T-cell (primary cell): ENCODE data around the gene AGPS. TPM values are rescaled to one million over a fixed set of nuclear protein-coding genes. Genes with fewer than 3 reads are reported as not detected.

Experiments used
- ATAC-seq, 4 experiments: fragments of 200-7000 bp in 3 of 4; fragments of 150-1000 bp in 1 of 4; cut with Tn5 transposase; replicated peaks in 1 of 4; 1 replicate in 3 of 4; 2 replicates in 1 of 4; pipeline ENCODE4 v1.10.0; 2021; ENCODE audit warnings: moderate library complexity in 3 of 4, mild to moderate bottlenecking in 2 of 4, moderate number of reproducible peaks in 1 of 4
- CTCF ChIA-PET, 2 donors: fragments of 300-600 bp; sonication (Branson Sonifier 250); formaldehyde crosslinking; loops; one replicate each; lab custom pipeline; 2022; ENCODE audit warnings: antibody characterized with exemption in 2 of 2; lab: Charles Lee
- POLR2A ChIA-PET, 2 donors: fragments of 300-600 bp; sonication (Branson Sonifier 250); formaldehyde crosslinking; loops; one replicate each; lab custom pipeline; 2022; ENCODE audit warnings: antibody characterized with exemption in 2 of 2; lab: Charles Lee
- DNase-seq, 35 experiments: peaks; one replicate each; pipeline versions ENCODE4 v3.0.0 to v3.0.0-alpha.2; 2013 to 2023
- H3K27ac ChIP-seq: one replicate; pipeline ENCODE4 v1.5.1; 2013; ENCODE audit warnings: low read length
- H3K27me3 ChIP-seq, 2 experiments: replicated peaks in 1 of 2; 1 replicate in 1 of 2; 2 replicates in 1 of 2; pipeline versions ENCODE4 v1.6.1 to v1.7.0; 2013; ENCODE audit warnings: low read length in 1 of 2, mixed read lengths in 1 of 2; ENCODE audit not compliant: control insufficient read depth in 2 of 2, insufficient read depth in 2 of 2; ENCODE audit errors: extremely low read depth in 1 of 2
- H3K36me3 ChIP-seq, 2 donors: 1 replicate in 1 of 2; 2 replicates in 1 of 2; pipeline versions ENCODE4 v1.6.1 to v1.7.0; 2013; ENCODE audit warnings: low read length in 1 of 2; ENCODE audit not compliant: control insufficient read depth in 2 of 2, insufficient read depth in 1 of 2; ENCODE audit errors: extremely low read depth in 1 of 2
- H3K4me1 ChIP-seq, 2 experiments: 1 replicate in 1 of 2; 2 replicates in 1 of 2; pipeline versions ENCODE4 v1.6.1 to v1.7.0; 2013; ENCODE audit warnings: low read length in 2 of 2, mixed read lengths in 1 of 2; ENCODE audit not compliant: insufficient read depth in 2 of 2, control insufficient read depth in 1 of 2; ENCODE audit errors: extremely low read depth in 1 of 2
- H3K4me3 ChIP-seq, 2 donors: 1 replicate in 1 of 2; 2 replicates in 1 of 2; pipeline versions ENCODE4 v1.5.1 to v1.7.0; 2013; ENCODE audit warnings: mild to moderate bottlenecking in 2 of 2, low read length in 1 of 2, moderate library complexity in 1 of 2; ENCODE audit not compliant: control insufficient read depth in 1 of 2; ENCODE audit errors: extremely low read depth in 1 of 2
- H3K9me3 ChIP-seq: 2 replicates; pipeline ENCODE4 v1.7.0; 2013
- H3K27ac Mint-ChIP-seq, 2 donors: one replicate each; pipeline ENCODE4 v1.8.0; 2020 to 2021; ENCODE audit warnings: mild to moderate bottlenecking in 2 of 2, mixed read lengths in 2 of 2
- H3K27me3 Mint-ChIP-seq, 2 donors: one replicate each; pipeline ENCODE4 v1.8.0; 2021 to 2022; ENCODE audit warnings: mixed read lengths in 2 of 2
- H3K36me3 Mint-ChIP-seq: one replicate; pipeline ENCODE4 v1.8.0; 2021; ENCODE audit warnings: mixed read lengths
- H3K4me1 Mint-ChIP-seq, 3 donors: one replicate each; pipeline ENCODE4 v1.8.0; 2020 to 2022; ENCODE audit warnings: mixed read lengths in 3 of 3, mild to moderate bottlenecking in 1 of 3
- H3K4me3 Mint-ChIP-seq, 3 donors: one replicate each; pipeline ENCODE4 v1.8.0; 2020 to 2022; ENCODE audit warnings: mild to moderate bottlenecking in 3 of 3, mixed read lengths in 3 of 3, moderate library complexity in 3 of 3
- H3K9me3 Mint-ChIP-seq, 3 donors: one replicate each; pipeline ENCODE4 v1.8.0; 2020 to 2022; ENCODE audit warnings: mixed read lengths in 3 of 3
- whole genome bisulfite sequencing: methylation state at CpG from one replicate; pipeline ENCODE4 v1.1.5; 2013; ENCODE audit warnings: missing lambda C conversion rate; ENCODE audit not compliant: insufficient coverage; 5-methylcytosine and 5-hydroxymethylcytosine counted together
- total RNA-seq, 35 experiments: library from RNA in 6 of 35; stranded (reverse) in 6 of 35; fragments of 120-200 nt in 1 of 35; gene quantifications; one replicate each; pipeline versions ENCODE4 v1.2.1 to v1.2.4 and lab custom pipeline; 2013 to 2026

Gene AGPS
- total RNA-seq, 5 donors from 2014 or later (not counting 1 experiment from before 2014, with no cell fraction given): 26.1 to 32.3 (median 29.6) TPM

DNA sequence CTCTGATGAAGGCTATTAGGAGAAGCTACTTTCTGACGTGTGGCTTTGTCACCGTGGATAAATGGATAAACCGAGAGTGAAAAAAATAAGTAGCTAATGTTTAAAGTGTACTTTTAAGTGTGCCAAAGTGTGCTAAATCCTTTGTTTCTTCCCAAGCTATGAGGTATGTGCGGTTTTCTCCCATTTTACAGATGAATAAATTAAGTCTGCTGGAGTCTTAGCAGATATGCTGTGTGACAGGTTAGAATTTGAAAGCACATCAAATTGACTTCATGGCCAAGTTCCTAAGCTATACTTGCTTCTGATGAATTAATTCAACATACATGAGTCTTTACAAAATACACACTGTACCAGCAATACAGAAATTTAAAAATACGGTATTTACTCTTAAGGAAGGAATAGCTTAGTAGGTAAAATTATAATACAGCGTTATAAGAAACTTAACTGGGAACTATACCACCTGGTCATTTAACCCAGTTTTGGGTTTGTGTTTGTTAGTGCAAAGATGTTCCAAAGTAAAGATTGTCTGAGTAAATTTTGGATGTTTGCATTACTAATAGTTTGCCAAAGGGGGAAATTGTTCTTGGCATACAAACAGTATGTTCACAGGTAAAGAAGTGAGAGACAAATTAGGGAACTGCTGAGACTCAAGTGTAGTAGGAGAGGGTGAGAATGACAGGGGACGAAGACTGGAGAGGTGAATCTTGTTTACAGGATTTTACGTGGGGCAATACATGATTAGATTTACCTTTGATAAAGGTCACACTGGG, 1.4 kb downstream of the AGPS start:
- Histone ChIP-seq H3K36me3 (no peaks in the 10 kb centered on the region), H3K4me3 (no peak overlapping the region), H3K27ac (no peak overlapping the region), H3K27me3 (no peaks in the 10 kb centered on the region), H3K4me1 (peaks cover 17 to 18% of the 10 kb centered on the region in 2 experiments), H3K9me3 (no peaks in the 10 kb centered on the region)
- no peaks in the 10 kb centered on the region for H3K27me3 Mint-ChIP-seq
- H3K27ac Mint-ChIP-seq: peak overlapping the region in 1 of 2 donors; percentile 87
- DNase-seq (no peak), ATAC-seq (no peak)
- 74% methylated on average over 4 of the region's 8 CpGs for WGBS
- H3K4me3 Mint-ChIP-seq: peak overlapping the region; percentile 84 to 94 (median 91)
- ChIA-PET CTCF (interaction anchor here (0.6 to 2.8 kb wide), 15 partner anchors 12 to 249 kb away, joined by 3 to 16 read pairs (median 4); partner anchors contain the start of gene NFE2L2 (in 1 of the 2)), POLR2A (interaction anchor here (0.5 to 1.2 kb wide), 11 partner anchors 18 to 307 kb away, joined by 3 to 13 read pairs (median 7); no protein-coding TSS in a partner anchor)
- no peaks in the 10 kb centered on the region for H3K9me3 Mint-ChIP-seq
- H3K36me3 Mint-ChIP-seq: peaks cover 10% of the 10 kb centered on the region
- H3K4me1 Mint-ChIP-seq: peaks cover 65 to 79% (median 70%) of the 10 kb centered on the region in 3 donors

DNA sequence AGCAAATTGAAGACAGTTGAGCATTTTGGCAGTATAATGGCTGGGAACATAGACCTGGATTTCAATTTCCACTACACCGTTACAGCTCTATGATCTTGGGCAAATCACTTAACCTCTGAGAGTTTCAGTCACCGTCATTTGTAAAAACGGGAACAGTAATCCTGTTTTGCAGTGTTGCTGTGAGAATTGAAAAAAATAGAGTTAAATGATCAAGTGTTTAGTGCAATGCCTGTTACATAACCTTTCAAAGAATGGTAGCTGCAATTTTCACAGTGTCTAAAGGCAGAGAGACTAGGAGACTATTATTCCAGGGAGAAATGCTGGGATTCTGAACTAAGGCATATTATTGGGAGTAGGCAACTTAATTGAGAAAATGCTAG, 2.0 kb downstream of the AGPS start:
- H3K4me1 ChIP-seq: peaks cover 17 to 18% of the 10 kb centered on the region in 2 experiments
- no CpG with 5 or more reads among the region's 3 CpGs for WGBS
- ChIA-PET POLR2A (interaction anchor here (0.5 to 1.1 kb wide), 5 partner anchors 18 to 239 kb away, joined by 3 to 13 read pairs (median 6); partner anchors contain the start of gene NFE2L2 (in 1 of the 2)), CTCF (interaction anchor here (0.6 to 2.8 kb wide), 7 partner anchors 20 to 250 kb away, joined by 3 to 16 read pairs (median 6); partner anchors contain the start of gene NFE2L2 (in 1 of the 2))
- Mint-ChIP-seq H3K27me3 (no peaks in the 10 kb centered on the region), H3K4me3 (peak overlapping the region; percentile 84 to 94 (median 91)), H3K9me3 (no peaks in the 10 kb centered on the region), H3K27ac (no peak overlapping the region), H3K36me3 (peaks cover 10% of the 10 kb centered on the region), H3K4me1 (peaks cover 70 to 83% (median 75%) of the 10 kb centered on the region in 3 donors)
- ATAC-seq: no peak
- no peak overlapping the region for H3K4me3 ChIP-seq
- H3K27me3 ChIP-seq: no peaks in the 10 kb centered on the region
- no peak for DNase-seq
- no peaks in the 10 kb centered on the region for H3K9me3 ChIP-seq
- no peaks in the 10 kb centered on the region for H3K36me3 ChIP-seq
- no peak overlapping the region for H3K27ac ChIP-seq

DNA sequence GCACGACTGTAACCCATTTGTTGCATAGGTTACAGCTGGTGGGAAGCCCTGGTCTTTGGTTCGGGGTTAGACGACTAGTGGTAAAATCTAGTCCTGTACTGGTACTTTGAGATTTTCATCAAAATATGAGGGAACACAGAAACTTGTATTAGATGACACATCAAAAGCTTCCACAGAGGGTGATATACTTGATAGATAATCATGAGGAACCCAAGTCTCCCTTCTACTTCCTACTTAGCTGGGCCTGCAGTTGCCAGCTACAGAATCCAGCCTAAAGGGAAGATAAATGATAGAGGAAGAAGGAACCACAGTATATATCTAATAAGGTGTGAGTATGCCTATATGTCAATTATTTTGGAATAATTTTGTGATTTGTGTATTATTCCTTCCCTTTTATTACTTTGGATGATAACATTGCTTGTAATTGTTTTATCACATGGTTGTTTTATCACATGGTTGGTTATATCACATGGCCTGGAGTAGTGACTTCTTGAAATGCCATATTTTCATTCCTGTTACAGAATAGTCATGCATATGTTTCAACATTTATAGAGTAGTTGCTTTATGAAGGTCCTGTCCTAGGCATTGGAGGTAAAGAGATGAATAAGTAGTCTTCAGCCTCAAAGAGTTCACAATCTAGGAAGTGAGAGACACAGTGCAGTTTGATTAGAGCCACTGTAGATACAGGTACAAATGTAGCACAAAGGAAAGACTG, 2.9 kb downstream of the AGPS start:
- no peaks in the 10 kb centered on the region for H3K36me3 ChIP-seq
- POLR2A ChIA-PET: interaction anchor here in 1 of 2 donors (0.6 to 1.1 kb wide), 2 partner anchors 10 to 131 kb away, joined by 3 to 10 read pairs; partner anchors contain the start of gene NFE2L2
- Mint-ChIP-seq H3K27me3 (no peaks in the 10 kb centered on the region), H3K36me3 (peaks cover 10% of the 10 kb centered on the region), H3K27ac (no peak overlapping the region), H3K9me3 (no peaks in the 10 kb centered on the region), H3K4me1 (peaks cover 76 to 80% (median 77%) of the 10 kb centered on the region in 3 donors), H3K4me3 (no peak overlapping the region)
- peaks cover 17 to 18% of the 10 kb centered on the region in 2 experiments for H3K4me1 ChIP-seq
- ATAC-seq (no peak), DNase-seq (no peak)
- H3K27me3 ChIP-seq: no peaks in the 10 kb centered on the region
- no peak overlapping the region for H3K4me3 ChIP-seq
- CTCF ChIA-PET: interaction anchor here in 1 of 2 donors (1.0 kb wide), 1 partner anchor 60 kb away, joined by 3 read pairs; no protein-coding TSS in a partner anchor
- 100% methylated on average over 1 of the region's 3 CpGs for WGBS
- H3K9me3 ChIP-seq: no peaks in the 10 kb centered on the region
- no peak overlapping the region for H3K27ac ChIP-seq

DNA sequence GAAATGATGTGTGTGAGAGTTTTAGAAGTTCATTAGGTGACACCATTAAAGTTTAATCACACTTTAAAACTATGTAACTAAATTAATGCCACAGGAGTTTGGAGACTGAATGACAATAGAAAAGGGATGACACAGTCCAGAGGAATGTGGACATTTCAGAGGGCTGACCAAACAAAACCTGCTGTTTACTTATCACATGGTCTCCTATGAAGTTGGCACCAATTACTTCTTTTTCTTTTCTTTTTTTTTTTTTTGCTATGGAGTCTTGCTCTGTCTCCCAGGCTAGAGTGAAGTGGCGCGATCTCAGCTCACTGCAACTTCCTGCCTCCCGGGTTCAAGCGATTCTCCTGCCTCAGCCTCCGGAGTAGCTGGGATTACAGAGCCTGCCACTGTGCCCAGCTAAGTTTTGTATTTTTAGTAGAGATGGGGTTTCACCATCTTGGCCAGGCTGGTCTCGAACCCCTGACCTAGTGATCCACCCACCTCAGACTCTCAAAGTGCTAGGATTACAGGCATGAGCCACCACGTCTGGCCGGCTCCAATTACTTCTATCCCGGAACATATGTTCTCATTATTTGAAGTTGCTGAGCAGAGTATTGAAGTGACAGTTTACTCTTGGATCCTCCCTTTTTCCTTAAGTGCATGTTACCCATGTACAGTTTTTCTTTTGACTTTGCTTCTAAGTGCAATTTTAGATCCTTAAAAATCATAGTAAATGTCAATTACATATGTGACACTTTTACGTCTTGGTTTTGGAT, 4.3 kb downstream of the AGPS start:
- Mint-ChIP-seq H3K36me3 (peaks cover 10% of the 10 kb centered on the region), H3K27ac (no peak overlapping the region), H3K27me3 (no peaks in the 10 kb centered on the region), H3K9me3 (no peaks in the 10 kb centered on the region), H3K4me1 (peaks cover 77 to 80% (median 77%) of the 10 kb centered on the region in 3 donors), H3K4me3 (no peak overlapping the region)
- no peaks in the 10 kb centered on the region for H3K9me3 ChIP-seq
- H3K4me3 ChIP-seq: no peak overlapping the region
- H3K27ac ChIP-seq: no peak overlapping the region
- POLR2A ChIA-PET: interaction anchor here in 1 of 2 donors (0.6 kb wide), 1 partner anchor 112 kb away, joined by 4 read pairs; no protein-coding TSS in a partner anchor
- H3K4me1 ChIP-seq: peaks cover 13 to 16% of the 10 kb centered on the region in 2 experiments
- no peaks in the 10 kb centered on the region for H3K36me3 ChIP-seq
- WGBS: no CpG with 5 or more reads among the region's 10 CpGs
- no peaks in the 10 kb centered on the region for H3K27me3 ChIP-seq
- DNase-seq (no peak), ATAC-seq (no peak)
- CTCF ChIA-PET: interaction anchor here in 1 of 2 donors (0.6 kb wide), 1 partner anchor 19 kb away, joined by 3 read pairs; no protein-coding TSS in a partner anchor

DNA sequence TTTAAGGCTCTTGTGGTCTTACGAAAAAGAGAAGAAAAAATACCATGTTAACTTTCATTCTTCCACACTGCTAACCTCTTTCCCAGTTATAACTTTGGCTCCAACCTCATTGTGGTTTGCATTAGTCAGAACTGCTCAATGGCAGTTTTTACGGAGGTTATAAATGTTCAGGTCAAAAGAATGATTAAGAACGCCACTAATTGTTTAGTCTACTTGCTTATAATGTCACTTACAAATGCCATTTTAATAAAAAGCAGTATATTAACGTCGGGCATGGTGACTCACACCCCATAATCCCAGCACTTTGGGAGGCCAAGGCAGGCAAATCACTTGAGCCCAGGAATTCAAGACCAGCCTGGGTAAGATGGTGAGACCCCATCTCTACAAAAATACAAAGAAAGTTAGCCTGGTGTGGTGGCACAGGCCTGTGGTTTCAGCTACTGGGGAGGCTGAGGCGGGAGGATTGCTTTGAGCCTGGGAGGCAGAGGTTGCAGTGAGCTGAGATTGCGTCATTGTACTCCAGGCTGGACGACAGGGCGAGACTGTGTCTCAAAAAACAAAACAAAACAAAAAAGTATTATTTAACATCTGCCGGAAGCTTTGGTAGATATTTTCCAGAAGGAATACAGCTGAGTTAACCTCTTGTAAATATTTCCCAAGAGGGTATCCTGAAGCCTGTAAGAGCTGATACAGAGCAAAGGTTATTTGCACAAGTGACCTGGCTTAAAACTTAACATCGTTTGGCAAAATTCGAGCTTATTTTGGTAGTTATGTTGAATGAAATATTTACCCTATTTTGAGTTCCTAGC, 5.1 kb downstream of the AGPS start:
- ChIA-PET POLR2A (interaction anchor here in 1 of 2 donors (0.6 kb wide), 1 partner anchor 113 kb away, joined by 4 read pairs; no protein-coding TSS in a partner anchor), CTCF (no interaction called here)
- Histone ChIP-seq H3K27me3 (no peaks in the 10 kb centered on the region), H3K4me1 (peaks cover 7 to 12% of the 10 kb centered on the region in 2 experiments), H3K4me3 (no peak overlapping the region), H3K27ac (no peak overlapping the region), H3K9me3 (no peaks in the 10 kb centered on the region), H3K36me3 (no peaks in the 10 kb centered on the region)
- WGBS: no CpG with 5 or more reads among the region's 12 CpGs
- H3K27me3 Mint-ChIP-seq: no peaks in the 10 kb centered on the region
- H3K36me3 Mint-ChIP-seq: peaks cover 10% of the 10 kb centered on the region
- H3K4me1 Mint-ChIP-seq: peaks cover 79 to 83% (median 81%) of the 10 kb centered on the region in 3 donors
- no peak overlapping the region for H3K27ac Mint-ChIP-seq
- H3K4me3 Mint-ChIP-seq: no peak overlapping the region
- no peak for ATAC-seq
- no peak for DNase-seq
- H3K9me3 Mint-ChIP-seq: no peaks in the 10 kb centered on the region
